LNCaP clone FGC (cell line): ENCODE results near the gene SLCO2B1.

Source experiments
- DNase-seq: peaks from one replicate; pipeline ENCODE4 v3.0.0-alpha.2; 2011; ENCODE audit warnings: low read depth
- H3K4me3 ChIP-seq: 2 replicates; pipeline ENCODE4 v1.5.1; 2011; ENCODE audit warnings: mild to moderate bottlenecking, low read depth, low read length, control low read depth
- TF ChIP-seq, protein P1 (sequence below): IDR thresholded peaks from 2 replicates; pipeline ENCODE4 v1.5.1; 2012; ENCODE audit warnings: mild to moderate bottlenecking; ENCODE audit not compliant: control insufficient read depth, insufficient read depth; ENCODE audit errors: extremely low read depth

The SLCO2B1 gene

GRCh38 chr11:75196426-75196825, 45.5 kb downstream of the SLCO2B1 start:
- TF ChIP-seq, protein P1, sequence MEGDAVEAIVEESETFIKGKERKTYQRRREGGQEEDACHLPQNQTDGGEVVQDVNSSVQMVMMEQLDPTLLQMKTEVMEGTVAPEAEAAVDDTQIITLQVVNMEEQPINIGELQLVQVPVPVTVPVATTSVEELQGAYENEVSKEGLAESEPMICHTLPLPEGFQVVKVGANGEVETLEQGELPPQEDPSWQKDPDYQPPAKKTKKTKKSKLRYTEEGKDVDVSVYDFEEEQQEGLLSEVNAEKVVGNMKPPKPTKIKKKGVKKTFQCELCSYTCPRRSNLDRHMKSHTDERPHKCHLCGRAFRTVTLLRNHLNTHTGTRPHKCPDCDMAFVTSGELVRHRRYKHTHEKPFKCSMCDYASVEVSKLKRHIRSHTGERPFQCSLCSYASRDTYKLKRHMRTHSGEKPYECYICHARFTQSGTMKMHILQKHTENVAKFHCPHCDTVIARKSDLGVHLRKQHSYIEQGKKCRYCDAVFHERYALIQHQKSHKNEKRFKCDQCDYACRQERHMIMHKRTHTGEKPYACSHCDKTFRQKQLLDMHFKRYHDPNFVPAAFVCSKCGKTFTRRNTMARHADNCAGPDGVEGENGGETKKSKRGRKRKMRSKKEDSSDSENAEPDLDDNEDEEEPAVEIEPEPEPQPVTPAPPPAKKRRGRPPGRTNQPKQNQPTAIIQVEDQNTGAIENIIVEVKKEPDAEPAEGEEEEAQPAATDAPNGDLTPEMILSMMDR, result no peak
- no peak for DNase-seq
- H3K4me3 ChIP-seq, result no peak overlapping the region

DNA sequence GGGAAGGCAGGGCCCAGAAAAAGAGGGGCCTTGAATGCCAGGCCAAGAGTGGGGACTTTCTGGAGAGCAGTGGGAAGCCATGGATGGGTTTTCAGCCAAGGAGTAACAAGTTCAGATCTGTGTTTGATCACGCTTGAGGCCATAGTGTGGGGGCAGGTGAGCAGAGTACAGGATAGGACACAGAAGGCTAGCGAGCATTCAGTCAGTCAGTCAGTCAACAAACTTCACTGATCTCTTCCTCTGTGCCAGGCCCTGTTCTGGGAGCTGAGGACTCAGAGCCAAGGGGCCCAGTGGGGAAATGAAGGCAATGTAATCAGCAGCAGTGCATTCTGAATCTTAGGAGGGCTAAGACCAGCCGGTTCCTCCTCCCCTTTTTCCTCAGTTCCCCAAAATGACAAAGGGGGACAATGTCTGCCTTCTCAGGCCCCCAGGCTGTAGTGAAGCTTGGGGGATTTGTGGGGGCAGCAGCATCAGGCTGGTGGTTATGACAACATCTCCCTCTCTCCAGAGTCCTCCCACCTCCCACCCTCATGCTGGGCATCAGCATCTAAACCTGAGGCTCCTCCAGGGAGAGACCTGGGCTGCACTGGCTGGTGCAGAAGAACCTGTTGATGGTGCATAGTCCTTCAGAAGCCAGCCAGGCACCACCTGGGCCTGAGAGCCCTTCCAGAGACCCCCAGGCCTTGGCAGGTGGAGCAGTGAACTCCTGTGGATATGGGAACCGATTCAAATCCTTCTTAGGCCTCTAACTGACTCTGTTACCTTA, 46.8 kb downstream of the SLCO2B1 start:
- no peak for DNase-seq
- H3K4me3 ChIP-seq, result no peak overlapping the region
- TF ChIP-seq, protein P1, result no peak

DNA sequence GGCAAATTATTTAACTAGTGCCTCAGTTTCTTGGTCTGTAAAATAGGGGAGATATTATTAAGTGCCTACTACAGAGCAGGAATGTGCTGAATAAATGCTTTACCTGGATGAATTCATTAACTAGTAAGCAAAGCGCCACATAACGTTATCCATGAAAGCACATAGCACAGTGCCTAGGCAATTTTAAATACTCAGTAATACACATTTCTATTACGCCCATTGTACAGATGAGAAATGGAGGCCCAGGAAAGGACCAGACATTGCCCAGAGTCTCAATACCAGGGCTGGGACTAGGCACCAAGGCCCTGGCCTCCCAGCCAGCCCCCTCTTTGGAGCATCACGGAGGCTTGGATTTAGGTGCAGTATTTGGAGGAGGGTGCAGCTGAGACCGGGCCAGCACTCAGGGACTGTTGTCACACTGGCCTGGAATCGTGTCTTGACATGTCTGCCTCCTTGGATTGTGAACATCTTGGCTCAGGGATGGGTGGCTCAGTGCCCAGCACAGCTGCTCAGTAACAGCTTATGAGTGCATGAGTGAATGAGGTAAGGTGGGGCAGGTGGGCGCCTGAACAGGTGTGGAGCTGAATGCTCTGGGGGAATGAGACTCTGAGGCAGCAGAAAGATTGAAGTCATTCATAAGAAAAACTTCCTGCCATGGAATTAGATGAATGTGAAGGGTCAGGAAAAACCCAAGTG, 47.5 kb downstream of the SLCO2B1 start:
- TF ChIP-seq, protein P1, result no peak
- no peak overlapping the region for H3K4me3 ChIP-seq
- DNase-seq, result no peak

GRCh38 chr11:75199412-75199955, 48.6 kb downstream of the SLCO2B1 start:
- DNase-seq, result no peak
- no peak overlapping the region for H3K4me3 ChIP-seq
- TF ChIP-seq, protein P1, result no peak

DNA sequence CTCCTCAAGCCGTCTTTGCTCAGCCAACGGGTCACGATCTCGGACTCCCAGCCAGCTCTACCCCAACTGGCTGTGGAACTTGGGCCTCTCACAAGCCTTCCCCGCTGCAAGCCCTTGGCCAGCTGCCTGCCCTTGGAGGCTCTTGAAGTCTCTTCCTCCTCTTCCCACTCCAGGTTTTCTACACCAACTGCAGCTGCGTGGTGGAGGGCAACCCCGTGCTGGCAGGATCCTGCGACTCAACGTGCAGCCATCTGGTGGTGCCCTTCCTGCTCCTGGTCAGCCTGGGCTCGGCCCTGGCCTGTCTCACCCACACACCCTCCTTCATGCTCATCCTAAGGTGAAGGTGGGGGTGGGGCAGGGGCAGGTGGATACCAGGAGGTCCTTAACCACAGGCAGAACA, 49.1 kb downstream of the SLCO2B1 start:
- TF ChIP-seq, protein P1, result no peak
- DNase-seq, result no peak
- no peak overlapping the region for H3K4me3 ChIP-seq

GRCh38 chr11:75200531-75200930, 49.6 kb downstream of the SLCO2B1 start:
- TF ChIP-seq, protein P1, result no peak
- H3K4me3 ChIP-seq, result no peak overlapping the region
- DNase-seq, result no peak
